Breast epithelium (tissue), 3 donors: ENCODE results near the gene SPTBN2.

Experiments
- POLR2A ChIP-seq: fragments of 450-650 bp; IDR thresholded peaks from one replicate; pipeline ENCODE4 v1.6.1; 2016; ENCODE audit warnings: antibody characterized with exemption, mild to moderate bottlenecking, moderate library complexity
- POLR2AphosphoS5 ChIP-seq, 3 donors: sonication (generic); formaldehyde crosslinking; IDR thresholded peaks; one replicate each; pipeline ENCODE4 v1.6.1; 2017; ENCODE audit warnings: antibody characterized with exemption in 3 of 3

GRCh38 chr11:66691311-66691980 is 37.6 kb downstream of the SPTBN2 start:
- TF ChIP-seq POLR2AphosphoS5 (IDR thresholded peaks at IDR 0.05) (no peak), POLR2A (no peak)
